Stimulated activated CD4-positive, alpha-beta T cell treated with anti-CD3 and anti-CD28 coated beads, Interleukin-1b, Interleukin-23, amount 100 ng/mL, for 24 hours (primary cell): ENCODE data around the gene SLC26A2.
"Not testable (repeated sequence)": the region's sequence is repeated elsewhere in the genome, so short reads cannot be mapped to it uniquely, and the experiment has no call there.

Source experiments
- DNase-seq, 4 experiments: peaks; one replicate each; pipeline ENCODE4 v3.0.0-alpha.2; 2020; ENCODE audit warnings: low read depth in 4 of 4, low spot score in 1 of 4

SLC26A2 gene

DNA sequence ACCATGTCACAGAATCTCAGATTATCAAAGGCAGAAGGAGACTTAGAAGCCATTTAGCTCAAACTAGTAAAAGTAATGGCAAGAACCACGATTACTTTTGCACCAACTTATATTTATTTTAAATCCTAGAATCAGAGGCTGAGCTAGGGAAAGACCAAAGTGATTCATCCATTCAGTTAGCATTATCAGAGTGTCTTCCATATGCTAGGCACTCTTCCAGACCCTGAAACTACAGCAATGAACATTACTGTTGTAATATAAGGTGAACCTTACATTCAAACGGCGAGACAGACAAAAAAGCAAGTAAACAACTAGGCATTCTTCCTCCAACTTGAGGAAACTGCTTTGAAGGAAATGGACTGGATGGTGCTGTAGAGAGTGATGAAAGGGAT is 23.9 kb upstream of the SLC26A2 start:
- no peak for DNase-seq

DNA sequence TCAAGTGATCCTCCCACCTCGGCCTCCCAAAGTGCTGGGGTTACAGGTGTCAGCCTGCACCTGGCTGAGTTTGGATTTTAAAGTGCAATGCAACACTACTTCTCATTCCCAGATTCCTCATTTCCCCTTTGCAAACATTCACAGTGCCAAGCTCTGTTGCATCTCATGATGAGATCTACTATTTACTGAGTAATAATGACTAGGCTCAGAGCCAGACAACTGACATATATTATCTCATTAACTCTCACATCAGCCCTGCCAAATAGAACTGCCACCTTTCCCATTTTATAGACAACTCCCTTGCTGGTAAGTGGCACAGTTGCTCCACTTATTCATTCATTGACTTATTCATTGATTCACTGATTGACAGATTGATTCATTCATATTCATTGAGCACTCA is 22.9 kb upstream of the SLC26A2 start:
- DNase-seq: no peak

DNA sequence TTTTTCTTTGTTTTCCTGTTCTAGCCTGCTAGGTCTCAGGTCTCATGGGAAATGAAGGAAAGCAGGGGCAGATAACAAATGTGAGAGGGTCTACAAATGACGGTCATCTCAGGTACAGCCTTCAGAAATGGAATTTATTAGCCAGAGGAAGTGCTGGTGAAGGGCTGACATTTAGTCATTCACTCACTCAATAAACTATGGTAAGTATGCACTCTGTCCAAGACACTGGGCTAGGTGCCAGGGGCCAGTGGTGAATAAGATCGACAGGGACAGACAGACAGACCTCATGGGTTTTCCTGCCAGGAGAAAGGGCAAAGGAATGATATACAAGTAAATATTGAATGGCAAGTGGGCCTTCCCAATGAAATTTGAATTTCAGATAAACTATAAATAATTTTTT is 22.3 kb upstream of the SLC26A2 start:
- no peak for DNase-seq

DNA sequence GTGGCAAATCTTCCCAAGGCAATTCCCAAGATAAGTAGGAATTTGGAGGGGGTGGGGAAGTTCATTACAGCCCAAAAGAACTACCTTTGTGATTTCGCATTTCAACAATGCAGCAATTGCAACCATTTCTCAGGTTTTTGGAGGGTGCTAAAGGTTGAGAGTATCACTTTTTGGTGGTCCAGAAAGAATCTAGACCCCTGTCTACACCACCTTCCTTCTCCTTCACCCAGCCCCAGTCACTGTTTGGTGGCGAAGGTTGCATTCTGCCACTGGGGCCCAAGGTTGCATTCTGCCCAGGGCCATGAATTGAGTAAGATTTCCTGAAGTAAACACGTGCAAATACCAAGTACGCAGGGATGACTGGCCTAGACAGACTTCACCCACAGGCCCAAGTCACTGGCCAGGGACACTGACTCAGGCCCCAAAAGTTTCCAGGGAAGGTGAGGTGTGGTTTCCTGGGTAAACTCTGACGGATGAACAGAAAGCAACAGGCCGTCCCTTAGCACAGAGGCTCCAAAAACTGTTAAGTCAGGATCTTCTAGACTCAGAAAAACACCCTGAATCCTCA is 21.7 kb upstream of the SLC26A2 start:
- no peak for DNase-seq

- no peak for DNase-seq
These were observed 21.0 kb upstream of the SLC26A2 start for GRCh38 chr5:149939546-149939945.

GRCh38 chr5:149940077-149940574 is 20.4 kb upstream of the SLC26A2 start:
- DNase-seq: no peak

DNA sequence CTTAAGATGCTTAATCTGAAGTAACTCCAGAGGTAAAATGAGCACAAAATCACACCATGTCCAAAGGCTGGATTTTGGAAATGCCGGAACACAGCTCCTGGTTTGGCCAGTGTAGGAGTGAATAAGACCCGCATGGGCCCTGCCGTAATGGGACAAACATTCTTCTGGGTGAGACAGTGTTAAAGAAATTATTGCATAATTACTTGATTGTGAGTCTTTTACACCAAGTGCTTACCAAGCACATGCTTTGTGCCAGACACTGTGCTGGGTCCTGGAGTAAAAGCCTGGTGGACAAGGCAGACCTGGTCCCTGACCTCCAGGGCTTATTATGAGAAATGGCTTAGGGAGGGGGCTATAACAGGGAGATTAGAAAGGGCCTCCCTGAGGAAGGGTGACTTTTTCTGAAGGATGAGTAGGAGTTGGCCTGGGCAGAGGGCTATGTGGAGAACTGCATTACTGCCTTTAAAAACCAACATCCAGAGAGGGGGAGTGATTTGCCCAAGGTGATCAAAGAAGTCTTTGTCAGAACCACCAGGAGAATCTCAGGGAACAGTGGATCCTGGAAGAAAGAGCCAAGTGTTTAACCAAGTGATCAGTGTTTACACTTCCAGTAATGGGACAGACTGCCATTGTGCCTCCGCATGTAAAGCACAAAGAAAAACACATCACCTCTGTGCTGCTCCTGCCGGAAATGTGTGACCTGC is 19.5 kb upstream of the SLC26A2 start:
- DNase-seq: no peak

DNA sequence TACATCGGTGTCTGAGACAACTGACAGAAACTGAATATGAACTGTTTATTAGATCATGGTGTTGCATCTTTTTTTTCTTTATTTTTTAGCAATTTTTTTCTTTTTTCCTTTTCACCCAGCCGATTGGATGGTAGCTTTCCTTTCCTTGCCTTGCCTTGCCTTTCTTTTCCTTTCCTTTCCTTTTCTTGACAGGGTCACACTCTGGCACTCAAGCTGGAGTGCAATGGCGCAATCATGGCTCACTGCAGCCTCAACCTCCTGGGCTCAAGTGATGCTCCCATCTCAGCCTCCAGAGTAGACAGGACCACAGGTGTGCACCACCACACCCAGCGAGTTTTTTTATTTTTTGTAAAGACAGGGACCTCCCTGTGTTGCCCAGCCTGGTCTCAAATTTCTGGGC is 18.8 kb upstream of the SLC26A2 start:
- no peak for DNase-seq

DNA sequence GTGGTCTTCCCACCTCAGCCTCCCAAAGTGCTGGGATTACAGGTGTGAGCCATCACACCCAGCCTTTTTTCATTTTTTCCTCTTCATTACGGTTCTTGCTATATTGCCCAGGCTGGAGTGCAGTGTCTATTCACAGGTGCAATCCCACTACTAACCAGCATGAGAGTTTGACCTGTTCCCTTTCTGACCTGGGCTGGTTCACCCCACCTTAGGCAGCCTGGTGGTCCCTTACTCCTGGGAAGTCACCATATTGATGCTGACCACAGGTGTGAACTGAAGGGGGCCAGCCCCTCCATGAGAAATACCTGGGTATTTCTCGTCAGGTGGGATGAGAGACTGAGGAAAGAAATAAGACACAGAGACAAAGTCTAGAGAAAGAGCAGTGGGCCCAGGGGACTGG is 18.4 kb upstream of the SLC26A2 start:
- no peak for DNase-seq

DNA sequence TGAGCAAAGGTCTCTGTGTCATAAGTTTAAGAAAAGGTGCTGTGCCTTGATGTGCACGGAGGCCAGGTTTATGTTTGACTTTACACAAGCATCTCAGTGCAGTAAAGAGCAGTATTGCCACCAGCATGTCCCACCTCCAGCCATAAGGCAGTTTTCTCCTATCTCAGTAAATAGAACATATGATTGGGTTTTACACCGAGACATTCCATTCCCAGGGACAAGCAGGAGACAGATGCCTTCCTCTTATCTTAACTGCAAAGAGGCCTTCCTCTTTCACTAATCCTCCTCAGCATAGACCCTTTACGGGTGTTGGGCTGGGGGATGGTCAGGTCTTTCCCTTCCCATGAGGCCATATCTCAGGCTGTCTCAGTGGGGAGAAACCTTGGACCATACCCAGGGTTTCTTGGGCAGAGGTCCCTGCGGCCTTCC is 17.8 kb upstream of the SLC26A2 start:
- not testable (repeated sequence) for DNase-seq

GRCh38 chr5:149943177-149943949 is 17.2 kb upstream of the SLC26A2 start:
- not testable (repeated sequence) for DNase-seq

- DNase-seq: no peak
These were observed 15.9 kb upstream of the SLC26A2 start, which contains the start of gene PDE6A for GRCh38 chr5:149944666-149945065. PDE6A (minus strand) TSS chr5:149944793; CDS start chr5:149944673, 120 bp downstream.

DNA sequence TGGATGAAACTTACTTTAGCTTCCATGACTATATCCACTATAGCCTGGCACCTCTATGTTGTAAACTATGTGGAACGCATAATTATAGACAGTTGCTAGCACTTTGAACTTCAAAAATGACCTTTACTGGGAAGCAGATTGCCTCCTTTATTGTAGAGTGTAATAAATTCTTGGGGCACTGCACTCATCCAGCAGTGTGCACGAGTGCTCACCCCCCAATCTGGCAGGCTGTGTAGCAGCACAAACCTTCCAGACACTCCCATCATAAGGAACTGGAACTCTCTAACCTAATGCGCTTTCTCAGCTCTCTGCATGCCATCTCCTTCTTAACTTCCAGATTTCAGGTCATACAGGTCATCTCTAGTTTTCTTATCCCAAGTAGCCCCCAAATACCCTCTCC is 14.4 kb upstream of the SLC26A2 start:
- DNase-seq: no peak

DNA sequence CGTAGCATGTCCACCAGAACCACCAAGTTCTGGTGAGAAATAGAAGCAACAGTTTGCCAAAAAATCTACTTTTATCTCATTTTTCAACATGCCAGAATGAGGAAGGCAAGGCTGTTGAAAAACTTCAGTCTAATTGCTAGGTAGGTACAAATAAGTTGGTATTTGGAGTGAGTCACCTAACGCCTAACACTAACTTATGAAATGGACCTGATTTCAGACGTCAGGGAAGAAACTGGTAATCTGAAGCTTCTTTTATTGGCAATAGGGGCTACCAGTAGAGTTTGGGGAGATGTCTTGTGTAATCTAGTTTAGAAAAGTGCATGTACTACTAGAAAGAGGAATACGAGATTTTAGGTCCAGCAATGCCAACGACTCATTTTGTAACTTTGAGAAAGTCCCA is 11.6 kb upstream of the SLC26A2 start:
- no peak for DNase-seq

DNA sequence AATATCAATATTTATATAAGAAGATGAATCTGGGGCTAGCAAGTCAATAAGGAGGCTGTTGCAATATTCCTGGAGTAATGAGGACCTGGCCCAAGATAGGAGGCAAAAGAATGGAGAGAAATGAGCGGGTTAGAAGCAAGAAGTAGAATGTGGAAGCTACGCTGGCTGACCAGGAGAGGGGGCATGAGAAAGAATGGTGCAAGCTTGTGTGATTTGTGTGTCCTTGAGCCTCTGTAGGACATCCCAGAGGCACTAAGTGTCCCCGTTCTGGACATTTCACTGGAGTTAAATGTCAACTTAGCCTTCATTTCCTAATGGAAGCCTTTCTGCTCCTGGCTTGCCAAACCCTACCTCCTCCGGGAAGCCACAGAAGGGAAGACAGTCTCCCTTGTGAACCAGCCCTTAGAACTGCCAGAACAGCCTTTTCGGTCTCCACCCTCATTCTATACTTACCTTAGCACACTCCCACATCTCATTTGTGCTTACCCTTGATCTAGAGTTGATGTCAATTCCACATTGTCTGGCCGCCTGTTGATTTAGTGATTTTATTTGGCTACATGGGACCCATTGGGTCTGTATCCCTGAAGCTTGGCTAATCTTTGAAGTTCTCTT is 9.3 kb upstream of the SLC26A2 start:
- no peak for DNase-seq

DNA sequence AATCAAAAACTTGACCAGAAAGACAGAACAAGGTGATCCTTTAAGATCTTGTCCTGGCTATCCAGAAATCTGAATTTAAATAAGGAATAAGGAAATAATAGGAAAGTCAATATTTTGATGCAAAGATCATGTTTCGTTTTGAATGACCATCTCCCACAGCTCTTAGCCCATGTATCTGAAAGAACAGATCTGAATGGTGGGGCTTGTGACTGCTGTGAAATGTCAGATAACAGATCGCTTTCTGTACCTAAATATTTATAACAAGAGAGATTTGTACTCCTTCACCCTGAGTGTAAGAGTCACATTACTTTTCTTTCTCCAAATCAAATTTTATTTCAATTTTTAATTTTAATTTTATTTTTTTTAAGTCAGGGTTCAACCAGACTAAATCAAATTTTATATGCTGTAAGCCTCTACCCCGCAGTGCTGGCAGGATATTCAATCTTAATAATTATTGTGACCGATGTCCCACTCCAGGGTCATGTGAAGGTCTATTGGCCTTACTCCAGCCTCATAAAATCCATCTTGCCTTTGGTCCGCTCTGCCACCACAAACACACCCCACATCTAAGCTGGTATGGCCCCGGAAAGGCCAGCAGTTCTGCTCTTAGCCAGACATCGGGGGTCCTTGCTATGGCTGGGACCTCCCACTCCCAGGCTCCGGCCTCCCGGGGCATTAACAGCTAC is 7.0 kb upstream of the SLC26A2 start:
- no peak for DNase-seq

DNA sequence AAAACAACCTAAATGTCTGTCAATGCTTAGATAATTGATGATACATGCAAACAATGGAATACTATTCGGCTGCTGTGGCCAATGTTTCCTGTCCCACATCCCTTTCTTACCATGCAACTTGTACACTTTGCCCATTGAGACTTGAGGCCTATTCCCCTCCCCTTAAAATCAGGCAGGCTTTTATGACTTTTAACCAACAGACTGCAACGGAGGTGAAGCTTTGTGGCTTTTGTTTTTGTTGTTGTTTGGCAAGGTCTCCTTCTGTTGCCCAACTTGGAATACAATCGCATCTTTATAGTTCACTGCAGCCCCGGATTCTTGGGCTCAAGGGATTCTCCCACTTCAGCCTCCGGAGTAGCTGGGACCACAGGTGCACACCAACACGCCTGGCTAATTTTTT is 5.8 kb upstream of the SLC26A2 start:
- DNase-seq: no peak

- no peak for DNase-seq
These were observed 3.9 kb upstream of the SLC26A2 start for GRCh38 chr5:149956685-149957084.

DNA sequence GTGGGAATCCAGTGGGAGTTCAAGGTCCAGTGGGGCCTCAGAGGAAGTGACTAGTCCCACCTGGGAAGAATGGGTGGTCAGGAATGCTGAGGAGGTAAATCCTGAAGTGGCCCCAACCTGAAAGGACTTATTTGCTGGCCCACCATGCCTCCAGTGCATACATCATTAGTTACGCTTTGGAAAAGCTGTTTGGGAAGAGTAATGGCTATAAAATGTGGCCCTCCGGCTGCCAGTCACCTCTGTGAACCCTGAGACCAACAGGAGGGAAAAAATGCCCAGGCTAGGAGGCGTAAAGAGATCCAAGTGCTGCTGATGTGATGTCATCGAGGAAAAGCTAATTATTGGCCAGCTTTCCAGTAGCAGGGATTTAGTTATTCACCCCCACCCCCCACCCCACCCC is 2.7 kb upstream of the SLC26A2 start:
- no peak for DNase-seq

GRCh38 chr5:149959406-149960236 is 937 bp upstream of the SLC26A2 start:
- peak in 3 of 4 experiments; percentile 17 to 26 (median 26) for DNase-seq
